ENCODE data around the gene SH3BGR. TPM values are rescaled to one million over a fixed set of nuclear protein-coding genes. Genes with fewer than 3 reads are reported as not detected.

The SH3BGR gene
- total RNA-seq, 1 donor from 2014 or later: 0.33 TPM

- H3K36me3 Mint-ChIP-seq (ENCODE audit: low read depth): peaks cover 5% of the 10 kb centered on the region
- CTCF ChIA-PET: no interaction called here
- H3K4me1 Mint-ChIP-seq: peaks cover 6% of the 10 kb centered on the region
- POLR2A ChIA-PET: no interaction called here
- no peak for ATAC-seq (ENCODE audit: low read depth)
- DNase-seq: no peak
- intact Hi-C loops (cut with micrococcal nuclease): no loop called here
- no peak overlapping the region for H3K4me3 Mint-ChIP-seq
- TF ChIP-seq CTCF (IDR thresholded peaks at IDR 0.05): no peak
- H3K27ac Mint-ChIP-seq: no peak overlapping the region
- peaks cover 2% of the 10 kb centered on the region for H3K27me3 Mint-ChIP-seq
- peaks cover 7% of the 10 kb centered on the region for H3K9me3 Mint-ChIP-seq
These were observed 47.4 kb downstream of the SH3BGR start for GRCh38 chr21:39499156-39499555.

GRCh38 chr21:39502631-39503030, 50.9 kb downstream of the SH3BGR start:
- ChIA-PET CTCF (no interaction called here), POLR2A (no interaction called here)
- no peaks in the 10 kb centered on the region for H3K27me3 Mint-ChIP-seq
- no peak for TF ChIP-seq CTCF (IDR thresholded peaks at IDR 0.05)
- peaks cover 6% of the 10 kb centered on the region for H3K4me1 Mint-ChIP-seq
- no peak overlapping the region for H3K27ac Mint-ChIP-seq
- H3K9me3 Mint-ChIP-seq: no peaks in the 10 kb centered on the region
- no peak overlapping the region for H3K4me3 Mint-ChIP-seq
- no peaks in the 10 kb centered on the region for H3K36me3 Mint-ChIP-seq (ENCODE audit: low read depth)
- no peak for DNase-seq
- intact Hi-C loops (cut with micrococcal nuclease): no loop called here
- ATAC-seq (ENCODE audit: low read depth): no peak

GRCh38 chr21:39503123-39503762, 51.5 kb downstream of the SH3BGR start:
- POLR2A ChIA-PET: no interaction called here
- Mint-ChIP-seq H3K4me1 (peaks cover 6% of the 10 kb centered on the region), H3K4me3 (no peak overlapping the region), H3K27ac (no peak overlapping the region), H3K9me3 (no peaks in the 10 kb centered on the region), H3K27me3 (no peaks in the 10 kb centered on the region), H3K36me3 (ENCODE audit: low read depth) (no peaks in the 10 kb centered on the region)
- TF ChIP-seq CTCF (IDR thresholded peaks at IDR 0.05): no peak
- ATAC-seq (ENCODE audit: low read depth) (no peak), DNase-seq (no peak)
- CTCF ChIA-PET: no interaction called here
- intact Hi-C loops (cut with micrococcal nuclease): no loop called here

- Mint-ChIP-seq H3K27ac (no peak overlapping the region), H3K9me3 (no peaks in the 10 kb centered on the region), H3K4me3 (no peak overlapping the region), H3K36me3 (ENCODE audit: low read depth) (no peaks in the 10 kb centered on the region), H3K27me3 (no peaks in the 10 kb centered on the region), H3K4me1 (peaks cover 6% of the 10 kb centered on the region)
- intact Hi-C loops (cut with micrococcal nuclease): no loop called here
- POLR2A ChIA-PET: no interaction called here
- TF ChIP-seq CTCF (IDR thresholded peaks at IDR 0.05): no peak
- ATAC-seq (ENCODE audit: low read depth) (no peak), DNase-seq (no peak)
- CTCF ChIA-PET: no interaction called here
These were observed 52.5 kb downstream of the SH3BGR start for GRCh38 chr21:39504230-39504629.

- ATAC-seq (ENCODE audit: low read depth) (no peak), DNase-seq (no peak)
- Mint-ChIP-seq H3K27me3 (no peaks in the 10 kb centered on the region), H3K4me3 (no peak overlapping the region), H3K9me3 (no peaks in the 10 kb centered on the region), H3K36me3 (ENCODE audit: low read depth) (no peaks in the 10 kb centered on the region), H3K4me1 (no peaks in the 10 kb centered on the region), H3K27ac (no peak overlapping the region)
- intact Hi-C loops (cut with micrococcal nuclease): no loop called here
- POLR2A ChIA-PET: no interaction called here
- CTCF ChIA-PET: no interaction called here
- no peak for TF ChIP-seq CTCF (IDR thresholded peaks at IDR 0.05)
These were observed 58.5 kb downstream of the SH3BGR start for GRCh38 chr21:39510240-39510639.
